Fibroblast of peridontal ligament (primary cell): ENCODE results near the gene RHOT2.

ENCODE experiments used
- DNase-seq: peaks from one replicate; pipeline ENCODE4 v3.0.0-alpha.2; 2010; ENCODE audit errors: extremely low read depth

Gene RHOT2

DNA sequence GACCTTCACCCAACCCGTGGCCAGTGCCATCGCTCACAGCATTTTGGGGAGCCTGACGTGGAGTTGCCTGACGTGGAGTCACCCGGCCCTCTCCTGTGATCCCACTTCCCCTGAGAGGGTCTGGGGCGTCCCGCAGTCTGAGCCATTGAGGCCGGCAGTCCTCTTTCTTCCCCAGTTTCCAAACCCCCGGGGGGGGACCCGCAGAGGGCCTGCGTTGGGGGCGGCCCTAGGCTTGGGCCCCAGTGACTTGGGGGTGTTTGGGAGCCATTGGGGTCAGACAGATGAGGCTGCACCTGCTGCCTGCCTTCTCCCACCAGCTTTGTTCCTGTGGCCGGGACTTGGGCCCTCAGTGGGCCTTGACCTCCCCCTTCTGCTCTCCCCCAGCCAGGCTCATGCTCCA, 1.7 kb downstream of the RHOT2 start:
- DNase-seq, result no peak

DNA sequence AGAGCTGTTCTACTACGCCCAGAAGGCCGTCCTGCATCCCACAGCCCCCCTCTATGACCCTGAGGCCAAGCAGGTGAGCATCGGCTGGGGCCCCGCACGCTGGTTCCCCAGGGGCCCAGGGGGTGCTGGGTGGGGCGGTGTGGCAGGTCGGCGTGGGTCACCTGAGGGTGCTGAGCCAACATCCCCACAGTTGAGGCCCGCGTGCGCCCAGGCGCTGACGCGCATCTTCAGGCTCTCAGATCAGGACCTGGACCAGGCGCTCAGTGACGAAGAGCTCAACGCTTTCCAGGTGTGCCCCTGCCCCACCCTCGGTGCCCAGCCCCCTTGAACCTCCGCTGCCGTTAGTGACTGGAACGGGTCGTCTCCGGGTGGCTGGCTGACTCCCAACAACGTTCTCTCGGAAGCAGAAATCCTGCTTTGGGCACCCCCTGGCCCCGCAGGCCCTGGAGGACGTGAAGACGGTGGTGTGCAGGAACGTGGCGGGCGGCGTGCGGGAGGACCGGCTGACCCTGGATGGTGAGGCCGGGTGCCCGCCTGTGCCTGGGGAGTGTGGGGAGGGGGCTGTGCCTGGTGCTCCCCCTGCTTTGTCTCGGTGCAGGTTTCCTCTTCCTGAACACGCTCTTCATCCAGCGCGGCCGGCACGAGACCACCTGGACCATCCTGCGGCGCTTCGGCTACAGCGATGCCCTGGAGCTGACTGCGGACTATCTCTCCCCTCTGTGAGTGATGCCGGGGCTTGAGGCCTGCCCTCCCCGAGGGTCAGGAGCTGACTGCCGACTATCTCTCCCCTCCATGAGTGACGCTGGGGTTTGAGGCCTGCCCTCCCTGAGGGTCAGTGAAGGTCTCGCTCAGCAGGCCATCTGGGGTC, 2.8 kb downstream of the RHOT2 start:
- no peak for DNase-seq

DNA sequence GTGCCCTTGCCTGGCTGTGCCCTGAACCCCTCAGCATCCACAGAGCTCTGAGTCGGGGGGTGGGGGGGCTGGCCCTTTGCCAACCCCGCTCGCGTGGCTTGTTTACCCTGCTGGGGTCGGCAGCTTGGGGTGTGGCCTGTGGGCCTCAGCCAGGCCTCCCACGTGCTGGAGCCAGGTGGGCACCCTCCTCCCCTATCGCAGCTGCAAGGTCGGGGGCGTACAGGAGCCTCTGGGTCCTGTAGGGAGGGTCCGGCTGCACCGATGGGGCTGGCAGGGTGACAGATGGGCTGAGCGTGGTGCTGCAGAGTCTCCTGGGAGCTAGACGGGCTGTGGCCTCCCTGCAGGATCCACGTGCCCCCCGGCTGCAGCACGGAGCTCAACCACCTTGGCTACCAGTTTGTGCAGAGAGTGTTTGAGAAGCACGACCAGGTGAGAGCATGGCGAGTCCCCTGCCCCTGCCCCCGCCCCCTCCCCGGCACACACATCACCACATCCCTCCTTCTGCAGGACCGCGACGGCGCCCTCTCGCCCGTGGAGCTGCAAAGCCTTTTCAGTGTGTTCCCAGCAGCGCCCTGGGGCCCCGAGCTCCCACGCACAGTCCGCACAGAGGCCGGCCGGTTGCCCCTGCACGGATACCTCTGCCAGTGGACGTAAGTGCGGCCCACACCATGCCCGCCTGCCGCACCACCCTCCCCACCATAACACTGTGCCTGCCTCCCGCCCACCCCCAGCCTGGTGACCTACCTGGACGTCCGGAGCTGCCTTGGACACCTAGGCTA, 3.6 kb downstream of the RHOT2 start:
- DNase-seq, result no peak

DNA sequence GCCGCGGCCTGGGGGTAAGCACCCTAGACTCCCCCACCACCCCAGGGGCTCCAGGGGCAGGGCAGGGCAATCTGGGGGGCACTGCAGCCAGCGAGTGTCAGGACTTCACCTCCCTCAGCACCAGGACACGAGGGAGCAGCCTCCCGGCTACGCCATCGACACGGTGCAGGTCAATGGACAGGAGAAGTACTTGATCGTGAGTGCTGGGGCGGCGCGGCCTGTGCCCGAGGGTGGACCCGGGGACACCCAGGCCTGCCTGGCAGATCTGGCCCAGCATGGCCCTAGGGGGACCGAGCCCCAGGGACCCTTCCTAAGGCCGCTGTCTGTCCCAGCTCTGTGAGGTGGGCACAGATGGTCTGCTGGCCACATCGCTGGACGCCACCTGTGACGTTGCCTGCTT, 4.4 kb downstream of the RHOT2 start:
- no peak for DNase-seq

DNA sequence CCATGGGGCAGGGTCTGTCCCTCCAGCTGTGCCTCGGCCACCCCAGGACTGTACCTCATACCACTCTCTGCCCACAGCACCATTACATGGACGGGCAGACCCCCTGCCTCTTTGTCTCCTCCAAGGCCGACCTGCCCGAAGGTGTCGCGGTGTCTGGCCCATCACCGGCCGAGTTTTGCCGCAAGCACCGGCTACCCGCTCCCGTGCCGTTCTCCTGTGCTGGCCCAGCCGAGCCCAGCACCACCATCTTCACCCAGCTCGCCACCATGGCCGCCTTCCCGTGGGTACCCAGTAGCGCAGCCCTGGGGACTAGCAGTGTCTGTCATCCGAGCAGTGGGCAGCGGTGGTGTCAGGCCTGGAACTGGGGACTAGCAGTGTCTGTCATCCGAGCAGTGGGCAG, 4.9 kb downstream of the RHOT2 start:
- no peak for DNase-seq

DNA sequence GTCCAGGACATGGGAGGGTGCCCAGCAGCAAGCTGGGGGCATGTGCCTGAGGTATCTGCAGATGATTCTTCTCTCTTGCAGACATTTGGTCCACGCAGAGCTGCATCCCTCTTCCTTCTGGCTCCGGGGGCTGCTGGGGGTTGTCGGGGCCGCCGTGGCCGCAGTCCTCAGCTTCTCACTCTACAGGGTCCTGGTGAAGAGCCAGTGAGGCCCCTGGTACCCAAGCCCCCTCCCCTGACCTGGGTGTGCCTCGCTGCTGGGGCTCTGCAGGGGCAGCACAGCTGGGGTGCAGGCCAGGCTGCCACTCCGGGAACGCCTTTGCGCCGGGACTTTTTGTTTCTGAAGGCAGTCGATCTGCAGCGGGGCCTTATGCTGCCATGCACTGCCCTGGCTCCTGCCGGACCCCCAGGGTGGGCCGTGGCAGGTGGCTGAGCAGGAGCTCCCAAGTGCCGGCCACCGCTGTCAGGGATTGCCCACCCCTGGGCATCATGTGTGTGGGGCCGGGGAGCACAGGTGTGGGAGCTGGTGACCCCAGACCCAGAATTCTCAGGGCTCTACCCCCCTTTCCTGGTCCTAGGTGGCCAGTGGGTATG, 5.6 kb downstream of the RHOT2 start:
- no peak for DNase-seq

DNA sequence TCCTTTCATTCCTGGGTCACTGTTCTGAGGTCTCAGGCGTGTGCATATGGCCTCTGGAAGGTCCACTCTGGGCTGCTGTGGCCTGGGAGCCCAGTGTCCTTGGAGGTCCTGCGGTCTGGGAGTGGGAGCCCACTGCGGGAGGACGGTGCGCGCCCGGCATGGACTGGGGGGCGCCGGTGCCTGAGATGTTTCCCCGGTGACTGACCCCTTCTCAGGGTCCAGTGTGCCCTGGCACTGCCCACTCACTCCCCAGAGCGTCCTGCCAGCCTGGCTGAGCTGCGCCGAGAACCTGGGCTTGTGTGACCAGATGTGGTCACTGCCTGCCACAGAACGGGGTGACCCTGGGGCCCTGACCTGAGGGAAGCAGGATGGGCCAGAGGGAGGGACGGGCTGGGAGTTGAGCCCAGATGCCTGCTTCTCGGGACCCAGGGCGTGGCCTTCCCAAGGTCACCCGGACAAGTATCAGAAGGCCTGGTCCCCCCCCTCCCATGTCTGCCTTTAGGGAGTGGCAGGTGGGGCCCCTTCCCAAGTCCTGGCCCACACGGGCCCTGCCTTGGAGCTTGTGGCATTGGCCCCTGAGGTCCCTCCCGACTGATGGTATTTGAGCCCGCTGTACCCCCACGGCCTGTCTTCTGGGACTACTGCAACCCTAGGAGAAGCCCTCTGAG, 6.4 kb downstream of the RHOT2 start:
- DNase-seq, result no peak

DNA sequence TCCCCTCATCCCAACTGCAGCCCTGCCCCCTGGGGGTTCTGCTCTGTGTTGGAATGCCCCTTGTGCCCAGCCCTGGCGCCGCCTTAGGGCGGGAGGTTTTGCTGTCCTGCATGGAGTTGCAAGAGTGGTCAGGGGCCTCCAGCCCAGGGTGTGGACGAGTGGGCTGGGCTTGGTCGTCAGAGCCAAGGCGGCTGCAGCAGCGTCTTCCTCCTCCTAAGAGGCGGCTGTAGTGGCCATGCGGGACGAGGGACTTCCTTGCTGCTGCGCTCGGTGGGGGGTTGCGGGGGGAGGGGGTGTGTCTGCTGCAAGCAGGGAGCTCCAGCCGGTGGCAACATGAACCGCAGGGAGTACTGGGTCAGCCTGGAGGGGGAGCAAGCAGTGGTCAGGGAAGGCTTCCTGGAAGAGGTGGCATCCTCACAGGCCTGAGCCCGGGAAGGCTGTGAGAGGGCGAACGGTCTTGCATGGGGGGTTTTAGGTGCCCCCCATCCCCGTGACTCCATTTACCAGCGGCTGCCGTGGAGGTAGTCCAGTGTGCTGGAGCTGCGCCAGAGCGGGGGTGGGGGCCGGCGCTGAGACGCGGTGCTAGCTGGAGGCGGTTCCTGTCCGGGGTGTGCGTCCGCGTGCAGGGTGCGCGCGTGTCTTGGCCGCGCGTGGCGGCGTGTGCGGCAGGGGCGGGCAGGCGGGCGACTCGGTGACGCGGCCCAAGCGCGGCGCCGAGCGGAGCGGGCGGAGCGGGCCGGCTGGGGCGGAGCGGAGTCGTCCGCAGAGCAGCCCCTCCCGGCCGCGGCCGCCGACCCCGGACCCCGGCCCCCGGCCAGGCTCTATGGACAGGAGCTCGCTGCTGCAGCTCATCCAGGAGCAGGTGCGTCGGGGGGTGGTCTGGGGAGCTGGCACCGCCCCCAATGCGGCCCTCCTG, 7.3 kb downstream of the RHOT2 start, which contains the start of gene RHBDL1:
Gene RHBDL1, plus strand, starts transcription at position 704 of the 916 bp plus-strand sequence. Its CDS starts 120 bp downstream, at position 824.
- no peak for DNase-seq

DNA sequence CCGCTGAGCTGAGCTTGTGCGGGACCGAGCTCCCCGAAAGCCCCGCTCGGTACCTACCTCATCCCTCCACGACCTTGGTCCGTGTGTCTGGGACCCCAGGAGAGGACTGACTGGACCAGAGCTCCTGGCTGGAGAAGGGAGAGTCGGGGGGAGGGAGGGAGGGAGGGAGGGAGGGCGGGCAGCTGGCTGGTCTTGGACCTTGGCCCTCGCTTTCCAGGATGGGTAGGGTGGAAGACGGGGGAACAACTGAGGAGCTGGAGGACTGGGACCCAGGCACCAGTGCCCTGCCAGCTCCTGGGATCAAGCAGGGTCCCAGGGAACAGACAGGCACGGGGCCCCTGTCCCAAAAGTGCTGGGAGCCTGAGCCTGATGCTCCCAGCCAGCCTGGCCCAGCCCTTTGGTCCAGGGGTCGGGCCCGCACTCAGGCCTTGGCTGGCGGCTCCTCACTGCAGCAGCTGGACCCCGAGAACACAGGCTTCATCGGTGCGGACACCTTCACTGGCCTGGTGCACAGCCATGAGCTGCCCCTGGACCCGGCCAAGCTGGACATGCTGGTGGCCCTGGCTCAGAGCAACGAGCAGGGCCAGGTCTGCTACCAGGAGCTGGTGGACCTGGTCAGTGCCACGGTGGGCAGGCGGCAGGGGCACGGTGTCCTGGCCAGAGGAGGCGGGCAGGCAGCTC, 8.1 kb downstream of the RHOT2 start:
- no peak for DNase-seq

DNA sequence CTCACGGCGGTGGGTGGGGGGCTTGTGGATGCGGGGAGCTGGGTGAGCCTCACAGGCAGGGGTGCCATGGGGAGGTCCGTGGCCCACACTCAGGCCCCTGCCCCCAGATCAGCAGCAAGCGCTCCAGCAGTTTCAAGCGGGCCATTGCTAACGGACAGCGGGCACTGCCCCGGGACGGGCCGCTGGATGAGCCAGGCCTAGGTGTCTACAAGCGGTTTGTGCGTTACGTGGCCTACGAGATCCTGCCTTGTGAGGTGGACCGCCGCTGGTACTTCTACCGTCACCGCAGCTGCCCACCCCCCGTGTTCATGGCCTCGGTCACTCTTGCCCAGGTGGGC, 8.6 kb downstream of the RHOT2 start:
- DNase-seq, result no peak

DNA sequence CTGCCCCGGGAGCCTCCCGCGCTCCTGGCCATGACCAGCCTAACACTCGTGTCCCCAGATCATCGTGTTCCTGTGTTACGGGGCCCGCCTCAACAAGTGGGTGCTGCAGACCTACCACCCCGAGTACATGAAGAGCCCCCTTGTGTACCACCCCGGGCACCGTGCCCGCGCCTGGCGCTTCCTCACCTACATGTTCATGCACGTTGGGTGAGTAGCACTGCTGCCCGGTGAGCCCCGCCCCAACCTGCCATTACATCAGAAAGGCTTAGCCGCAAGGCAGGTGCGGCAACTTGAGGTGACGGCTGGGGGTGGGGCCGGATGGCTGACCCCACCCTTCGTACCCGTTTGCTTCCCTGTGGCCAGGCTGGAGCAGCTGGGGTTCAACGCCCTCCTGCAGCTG, 9.0 kb downstream of the RHOT2 start:
- no peak for DNase-seq

DNA sequence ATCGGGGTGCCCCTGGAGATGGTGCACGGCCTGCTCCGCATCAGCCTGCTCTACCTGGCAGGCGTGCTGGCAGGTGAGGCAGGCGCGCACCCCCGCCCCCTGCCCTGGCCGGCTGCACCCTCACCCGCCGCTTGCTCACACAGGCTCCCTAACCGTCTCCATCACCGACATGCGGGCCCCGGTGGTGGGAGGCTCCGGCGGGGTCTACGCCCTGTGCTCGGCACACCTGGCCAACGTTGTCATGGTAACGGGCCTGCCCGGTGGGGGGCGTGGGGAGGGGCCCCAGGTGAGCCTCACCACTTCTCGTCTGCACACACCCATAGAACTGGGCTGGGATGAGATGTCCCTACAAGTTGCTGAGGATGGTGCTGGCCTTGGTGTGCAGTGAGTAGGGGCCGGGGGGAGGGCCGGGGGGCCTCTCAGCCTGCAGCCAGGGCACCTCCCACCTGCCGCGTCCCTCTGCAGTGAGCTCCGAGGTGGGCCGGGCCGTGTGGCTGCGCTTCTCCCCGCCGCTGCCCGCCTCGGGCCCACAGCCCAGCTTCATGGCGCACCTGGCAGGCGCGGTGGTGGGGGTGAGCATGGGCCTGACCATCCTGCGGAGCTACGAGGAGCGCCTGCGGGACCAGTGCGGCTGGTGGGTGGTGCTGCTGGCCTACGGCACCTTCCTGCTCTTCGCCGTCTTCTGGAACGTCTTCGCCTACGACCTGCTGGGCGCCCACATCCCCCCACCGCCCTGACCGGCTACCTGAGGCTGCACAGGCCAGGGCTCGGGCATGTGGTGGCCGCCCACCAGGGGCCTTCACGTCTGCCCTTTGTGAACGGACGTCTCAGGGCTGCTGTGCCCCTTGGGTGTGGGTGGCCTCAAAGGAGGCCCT, 9.6 kb downstream of the RHOT2 start:
- DNase-seq, result no peak

DNA sequence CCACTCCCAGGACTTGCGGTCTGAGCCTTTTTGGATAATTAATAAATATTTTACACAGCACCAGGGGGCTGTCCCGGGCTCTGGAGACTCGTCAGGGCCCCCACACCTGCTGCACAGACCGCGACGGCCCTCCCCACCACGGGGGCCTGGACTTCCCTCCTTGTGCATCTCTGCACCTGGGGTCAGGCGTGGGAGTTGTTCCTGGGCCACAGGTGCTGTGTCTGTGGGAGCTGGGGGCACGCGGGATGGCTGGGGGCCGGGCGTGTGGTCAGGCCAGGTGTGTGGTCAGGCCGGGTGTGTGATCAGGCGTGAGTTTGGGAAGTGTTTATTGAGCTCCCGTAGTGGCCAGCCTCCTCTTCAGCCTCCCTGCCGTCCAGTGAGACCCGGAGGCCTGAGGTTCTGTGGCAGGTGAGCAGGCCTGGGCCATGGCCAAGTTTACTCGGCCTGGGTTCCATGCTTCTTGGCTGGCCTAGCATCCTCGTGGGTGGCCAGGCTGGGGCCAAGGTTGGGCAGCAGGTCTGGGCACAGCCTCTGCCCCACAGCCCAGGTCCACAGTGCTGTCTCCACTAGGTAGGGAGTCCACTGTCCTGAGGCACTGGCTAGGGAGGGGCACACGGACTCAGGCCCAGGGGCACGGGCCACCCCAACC, 10.4 kb downstream of the RHOT2 start:
- DNase-seq, result no peak

DNA sequence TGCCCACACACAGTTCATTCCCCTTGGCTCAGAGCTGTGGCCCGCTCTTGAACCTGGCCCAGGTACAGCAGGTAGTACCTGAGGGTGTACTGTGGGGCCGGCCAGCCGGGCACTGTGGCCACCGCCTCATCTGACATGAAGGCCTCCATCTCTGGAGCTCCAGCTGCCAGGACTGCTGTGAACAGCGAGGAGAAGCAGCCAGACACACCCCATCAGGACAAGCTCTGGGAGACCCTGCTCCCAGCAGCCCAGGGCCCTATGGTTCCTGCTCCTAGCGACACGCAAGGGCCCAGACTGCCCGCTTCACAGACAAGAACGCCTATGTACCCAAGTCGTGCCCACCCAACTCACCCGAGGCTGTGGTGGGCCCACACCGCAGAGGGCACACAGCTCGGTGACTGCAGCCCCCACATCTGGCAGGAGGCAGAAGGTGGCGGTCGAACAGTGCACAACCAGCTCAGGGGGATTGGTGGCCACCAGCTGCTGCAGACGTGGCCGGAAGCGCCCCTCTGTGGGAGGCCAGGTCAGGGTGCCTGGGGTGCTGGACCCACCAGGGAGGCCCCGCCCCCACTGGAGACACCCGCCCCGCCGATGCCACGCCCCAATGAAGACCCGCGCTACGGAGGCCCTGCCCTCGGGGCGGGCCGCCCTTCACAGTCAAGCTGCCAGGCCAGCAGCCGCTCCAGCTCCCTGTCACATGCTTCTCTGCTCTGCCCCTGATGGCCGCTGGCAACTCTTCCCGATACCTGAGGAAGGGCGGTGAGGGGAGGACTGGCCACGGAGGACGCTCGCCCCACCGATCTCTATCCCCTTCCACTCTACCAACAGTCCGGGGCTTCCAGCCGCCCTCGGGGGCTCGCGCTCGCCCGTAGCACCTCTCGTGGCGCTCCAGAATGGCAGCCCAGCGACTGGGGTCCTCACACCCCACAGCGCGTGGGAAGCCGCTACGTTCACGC, 11.2 kb downstream of the RHOT2 start:
- DNase-seq, result peak; percentile 44

DNA sequence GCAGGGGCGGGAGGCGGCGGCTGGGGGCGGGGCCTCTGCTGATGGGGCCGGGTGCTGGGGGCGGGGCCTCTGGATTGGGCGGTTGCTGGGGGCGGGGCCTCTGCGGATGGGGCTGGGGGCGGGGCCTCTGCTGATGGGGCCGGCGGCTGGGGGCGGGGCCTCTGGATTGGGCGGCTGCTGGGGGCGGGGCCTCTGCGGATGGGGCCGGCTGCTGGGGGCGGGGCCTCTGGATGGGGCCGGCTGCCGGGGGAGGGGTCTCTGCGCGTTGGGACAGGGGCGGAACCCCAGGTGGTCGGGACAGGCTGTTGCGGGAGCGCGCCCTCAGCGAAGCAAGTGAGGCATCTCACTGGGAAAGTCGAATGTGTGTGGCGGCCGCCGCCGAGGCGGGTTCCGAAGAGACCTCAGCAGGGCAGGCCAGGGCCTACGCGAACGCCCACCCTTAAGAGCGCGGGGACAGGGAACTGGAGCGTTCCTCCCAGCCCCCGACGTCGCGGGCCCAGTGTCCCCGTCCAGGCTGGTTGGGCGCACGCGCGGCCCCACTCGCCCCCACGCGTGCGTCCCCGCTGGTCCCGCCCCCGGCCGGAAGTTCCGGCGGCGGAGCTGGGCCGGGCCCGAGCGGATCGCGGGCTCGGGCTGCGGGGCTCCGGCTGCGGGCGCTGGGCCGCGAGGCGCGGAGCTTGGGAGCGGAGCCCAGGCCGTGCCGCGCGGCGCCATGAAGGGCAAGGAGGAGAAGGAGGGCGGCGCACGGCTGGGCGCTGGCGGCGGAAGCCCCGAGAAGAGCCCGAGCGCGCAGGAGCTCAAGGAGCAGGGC, 12.1 kb downstream of the RHOT2 start, which contains the start of gene STUB1:
Gene STUB1, plus strand, starts transcription at position 597 of the 811 bp plus-strand sequence. Its CDS starts 116 bp downstream, at position 713.
- peak; percentile 75 for DNase-seq

DNA sequence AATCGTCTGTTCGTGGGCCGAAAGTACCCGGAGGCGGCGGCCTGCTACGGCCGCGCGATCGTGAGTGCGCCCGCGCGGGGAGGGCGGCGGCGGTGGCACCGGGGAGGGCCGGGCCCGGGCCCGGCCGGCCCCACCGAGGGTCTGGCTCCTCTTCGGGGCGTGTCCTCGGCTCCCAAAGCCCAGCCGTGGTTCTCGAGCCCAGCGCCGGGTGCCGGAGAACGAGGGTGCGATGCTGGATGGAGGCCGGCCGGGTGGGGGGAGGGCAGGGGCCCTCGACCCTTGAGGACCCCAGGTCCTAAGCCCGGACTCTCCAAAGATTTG, 12.7 kb downstream of the RHOT2 start:
- no peak for DNase-seq
